ENCODE results near the gene TTC39A.

TTC39A gene

DNA sequence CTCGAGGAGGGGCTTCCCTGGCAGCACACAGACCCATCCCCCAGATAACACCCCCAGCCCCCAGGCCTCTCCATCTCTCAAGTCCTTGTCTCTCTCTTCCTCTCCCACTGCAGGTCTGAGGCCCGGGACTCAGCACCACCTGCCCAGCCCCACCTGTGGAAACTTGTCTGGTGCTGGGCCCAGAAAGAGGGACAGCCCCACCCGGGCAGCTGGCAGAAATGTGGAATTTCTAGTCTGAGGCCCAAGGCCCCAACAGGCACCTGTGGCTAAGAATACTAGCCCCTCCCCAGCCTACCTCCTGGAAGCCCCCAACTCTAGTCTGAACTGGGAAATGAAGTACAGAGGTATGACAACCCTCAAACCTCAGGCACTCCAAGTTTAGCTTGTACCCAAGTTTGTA, 15.4 kb downstream of the TTC39A start:
- no peak for DNase-seq
- Histone ChIP-seq H3K27ac (ENCODE audit: insufficient read depth in 1 of 2, low read depth in 1 of 2, low read length in 2 of 2, poor library complexity in 1 of 2, severe bottlenecking in 2 of 2) (no peak overlapping the region), H3K9me3 (ENCODE audit: control extremely low read depth in 1 of 5, control insufficient read depth in 4 of 5, insufficient read depth in 2 of 5, low read depth in 1 of 5, low read length in 4 of 5) (no peaks in the 10 kb centered on the region), H3K4me3 (ENCODE audit: control insufficient read depth in 1 of 7, extremely low read depth in 1 of 7, insufficient read depth in 4 of 7, low read depth in 2 of 7, low read length in 6 of 7) (no peak overlapping the region), H3K27me3 (replicated peaks in 2 of 5; ENCODE audit: control insufficient read depth in 4 of 5, insufficient read depth in 5 of 5, low read length in 4 of 5) (no peaks in the 10 kb centered on the region), H3K36me3 (ENCODE audit: control insufficient read depth in 4 of 4, insufficient read depth in 4 of 4, low read length in 3 of 4) (no peaks in the 10 kb centered on the region), H3K4me1 (ENCODE audit: control extremely low read depth in 1 of 4, control insufficient read depth in 4 of 4, insufficient read depth in 4 of 4, low read length in 3 of 4) (peaks cover 2 to 59% (median 55%) of the 10 kb centered on the region in 4 experiments)
- CTCF ChIA-PET: interaction anchor here (1.1 to 4.5 kb wide), 3 partner anchors 10 to 27 kb away, joined by 4 to 29 read pairs (median 4); no protein-coding TSS in a partner anchor
- 71% methylated on average over 2 of the region's 3 CpGs for WGBS (ENCODE audit: insufficient coverage)
- POLR2A ChIA-PET: no interaction called here

DNA sequence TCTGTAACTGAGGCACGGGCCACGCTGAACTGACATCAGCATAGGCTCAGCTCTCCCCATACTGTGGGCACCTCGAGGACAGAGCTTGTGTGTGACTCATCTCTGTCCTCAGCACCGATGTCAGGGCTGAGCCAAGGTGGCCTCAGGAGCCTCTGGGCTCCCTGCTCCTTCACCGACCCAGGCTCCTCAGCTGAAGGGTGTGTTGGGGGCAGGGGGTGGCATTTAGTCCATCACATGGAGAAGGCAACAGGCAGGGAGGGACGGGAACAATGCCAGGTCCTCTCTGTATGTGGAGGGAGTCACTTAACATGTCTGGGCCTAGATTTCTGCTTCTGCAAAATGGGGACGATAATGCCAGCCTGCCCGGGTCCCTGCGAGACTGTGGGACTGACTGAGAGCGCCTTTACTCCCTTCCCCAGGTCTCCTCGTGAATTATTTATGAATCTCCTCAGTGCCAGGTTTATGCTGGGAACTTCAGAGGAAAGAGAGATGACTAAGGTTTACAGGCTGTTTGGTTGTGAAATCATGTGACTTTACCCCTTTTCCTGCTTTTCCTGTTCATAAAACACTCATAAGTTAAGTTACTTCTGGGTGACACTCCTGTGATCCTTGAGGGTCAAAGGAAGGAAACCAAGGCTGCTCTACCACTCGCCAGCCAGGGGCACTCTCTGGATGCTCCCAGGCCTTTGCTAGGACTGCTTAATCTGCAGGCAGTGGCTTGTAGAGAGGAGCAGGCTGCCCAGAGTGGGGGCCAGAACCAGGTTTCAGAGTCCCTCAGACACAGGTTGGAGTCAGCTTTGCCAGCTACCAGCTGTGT, 16.2 kb downstream of the TTC39A start:
- Histone ChIP-seq H3K27ac (ENCODE audit: insufficient read depth in 1 of 2, low read depth in 1 of 2, low read length in 2 of 2, poor library complexity in 1 of 2, severe bottlenecking in 2 of 2) (peak overlapping the region; percentile 14 to 64), H3K4me1 (ENCODE audit: control extremely low read depth in 1 of 4, control insufficient read depth in 4 of 4, insufficient read depth in 4 of 4, low read length in 3 of 4) (peaks cover 2 to 59% (median 55%) of the 10 kb centered on the region in 4 experiments), H3K9me3 (ENCODE audit: control extremely low read depth in 1 of 5, control insufficient read depth in 4 of 5, insufficient read depth in 2 of 5, low read depth in 1 of 5, low read length in 4 of 5) (no peaks in the 10 kb centered on the region), H3K4me3 (ENCODE audit: control insufficient read depth in 1 of 7, extremely low read depth in 1 of 7, insufficient read depth in 4 of 7, low read depth in 2 of 7, low read length in 6 of 7) (peak overlapping the region in 2 of 7 experiments; percentile 28 to 48), H3K27me3 (replicated peaks in 2 of 5; ENCODE audit: control insufficient read depth in 4 of 5, insufficient read depth in 5 of 5, low read length in 4 of 5) (no peaks in the 10 kb centered on the region), H3K36me3 (ENCODE audit: control insufficient read depth in 4 of 4, insufficient read depth in 4 of 4, low read length in 3 of 4) (no peaks in the 10 kb centered on the region)
- ChIA-PET CTCF (interaction anchor here (0.7 to 4.5 kb wide), 6 partner anchors 9 to 104 kb away, joined by 3 to 29 read pairs (median 4); no protein-coding TSS in a partner anchor), POLR2A (no interaction called here)
- WGBS (ENCODE audit: insufficient coverage): 19% methylated on average over 5 of the region's 12 CpGs
- DNase-seq: peak in 1 of 3 donors; percentile 58

GRCh38 chr1:51313268-51313852, 17.0 kb downstream of the TTC39A start:
- WGBS (ENCODE audit: insufficient coverage): 94% methylated on average over 4 of the region's 5 CpGs
- Histone ChIP-seq H3K27ac (ENCODE audit: insufficient read depth in 1 of 2, low read depth in 1 of 2, low read length in 2 of 2, poor library complexity in 1 of 2, severe bottlenecking in 2 of 2) (no peak overlapping the region), H3K4me3 (ENCODE audit: control insufficient read depth in 1 of 7, extremely low read depth in 1 of 7, insufficient read depth in 4 of 7, low read depth in 2 of 7, low read length in 6 of 7) (peak overlapping the region in 1 of 7 experiments; percentile 25), H3K4me1 (ENCODE audit: control extremely low read depth in 1 of 4, control insufficient read depth in 4 of 4, insufficient read depth in 4 of 4, low read length in 3 of 4) (peaks cover 2 to 59% (median 55%) of the 10 kb centered on the region in 4 experiments), H3K36me3 (ENCODE audit: control insufficient read depth in 4 of 4, insufficient read depth in 4 of 4, low read length in 3 of 4) (no peaks in the 10 kb centered on the region), H3K27me3 (replicated peaks in 2 of 5; ENCODE audit: control insufficient read depth in 4 of 5, insufficient read depth in 5 of 5, low read length in 4 of 5) (no peaks in the 10 kb centered on the region), H3K9me3 (ENCODE audit: control extremely low read depth in 1 of 5, control insufficient read depth in 4 of 5, insufficient read depth in 2 of 5, low read depth in 1 of 5, low read length in 4 of 5) (no peaks in the 10 kb centered on the region)
- ChIA-PET CTCF (interaction anchor here (0.7 to 4.5 kb wide), 6 partner anchors 8 to 124 kb away, joined by 3 to 29 read pairs (median 5); no protein-coding TSS in a partner anchor), POLR2A (no interaction called here)
- DNase-seq: no peak

GRCh38 chr1:51312718-51313117, 17.6 kb downstream of the TTC39A start:
- ChIA-PET POLR2A (no interaction called here), CTCF (interaction anchor here (1.3 to 4.5 kb wide), 5 partner anchors 9 to 123 kb away, joined by 3 to 29 read pairs (median 6); no protein-coding TSS in a partner anchor)
- no peak for DNase-seq
- Histone ChIP-seq H3K27me3 (replicated peaks in 2 of 5; ENCODE audit: control insufficient read depth in 4 of 5, insufficient read depth in 5 of 5, low read length in 4 of 5) (no peaks in the 10 kb centered on the region), H3K4me1 (ENCODE audit: control extremely low read depth in 1 of 4, control insufficient read depth in 4 of 4, insufficient read depth in 4 of 4, low read length in 3 of 4) (peaks cover 2 to 59% (median 55%) of the 10 kb centered on the region in 4 experiments), H3K36me3 (ENCODE audit: control insufficient read depth in 4 of 4, insufficient read depth in 4 of 4, low read length in 3 of 4) (no peaks in the 10 kb centered on the region), H3K4me3 (ENCODE audit: control insufficient read depth in 1 of 7, extremely low read depth in 1 of 7, insufficient read depth in 4 of 7, low read depth in 2 of 7, low read length in 6 of 7) (no peak overlapping the region), H3K27ac (ENCODE audit: insufficient read depth in 1 of 2, low read depth in 1 of 2, low read length in 2 of 2, poor library complexity in 1 of 2, severe bottlenecking in 2 of 2) (no peak overlapping the region), H3K9me3 (ENCODE audit: control extremely low read depth in 1 of 5, control insufficient read depth in 4 of 5, insufficient read depth in 2 of 5, low read depth in 1 of 5, low read length in 4 of 5) (no peaks in the 10 kb centered on the region)
- WGBS (ENCODE audit: insufficient coverage): 100% methylated on average over 3 of the region's 4 CpGs

GRCh38 chr1:51311826-51312225, 18.5 kb downstream of the TTC39A start:
- Histone ChIP-seq H3K4me3 (ENCODE audit: control insufficient read depth in 1 of 7, extremely low read depth in 1 of 7, insufficient read depth in 4 of 7, low read depth in 2 of 7, low read length in 6 of 7) (no peak overlapping the region), H3K9me3 (ENCODE audit: control extremely low read depth in 1 of 5, control insufficient read depth in 4 of 5, insufficient read depth in 2 of 5, low read depth in 1 of 5, low read length in 4 of 5) (no peaks in the 10 kb centered on the region), H3K36me3 (ENCODE audit: control insufficient read depth in 4 of 4, insufficient read depth in 4 of 4, low read length in 3 of 4) (no peaks in the 10 kb centered on the region), H3K27me3 (replicated peaks in 2 of 5; ENCODE audit: control insufficient read depth in 4 of 5, insufficient read depth in 5 of 5, low read length in 4 of 5) (no peaks in the 10 kb centered on the region), H3K27ac (ENCODE audit: insufficient read depth in 1 of 2, low read depth in 1 of 2, low read length in 2 of 2, poor library complexity in 1 of 2, severe bottlenecking in 2 of 2) (no peak overlapping the region), H3K4me1 (ENCODE audit: control extremely low read depth in 1 of 4, control insufficient read depth in 4 of 4, insufficient read depth in 4 of 4, low read length in 3 of 4) (peaks cover 2 to 56% (median 52%) of the 10 kb centered on the region in 4 experiments)
- ChIA-PET POLR2A (no interaction called here), CTCF (interaction anchor here (0.8 to 4.5 kb wide), 4 partner anchors 9 to 122 kb away, joined by 3 to 29 read pairs (median 5); no protein-coding TSS in a partner anchor)
- DNase-seq: no peak
- WGBS (ENCODE audit: insufficient coverage): 98% methylated on average over 5 of the region's 5 CpGs

GRCh38 chr1:51310871-51311613, 19.3 kb downstream of the TTC39A start:
- 39% methylated on average over 10 of the region's 15 CpGs for WGBS (ENCODE audit: insufficient coverage)
- no peaks in the 10 kb centered on the region for H3K36me3 ChIP-seq (ENCODE audit: control insufficient read depth in 4 of 4, insufficient read depth in 4 of 4, low read length in 3 of 4)
- no peak overlapping the region for H3K27ac ChIP-seq (ENCODE audit: insufficient read depth in 1 of 2, low read depth in 1 of 2, low read length in 2 of 2, poor library complexity in 1 of 2, severe bottlenecking in 2 of 2)
- ChIA-PET CTCF (interaction anchor here (0.8 to 4.5 kb wide), 2 partner anchors 13 to 15 kb away, joined by 3 to 29 read pairs; no protein-coding TSS in a partner anchor), POLR2A (no interaction called here)
- no peaks in the 10 kb centered on the region for H3K27me3 ChIP-seq (replicated peaks in 2 of 5; ENCODE audit: control insufficient read depth in 4 of 5, insufficient read depth in 5 of 5, low read length in 4 of 5)
- H3K4me3 ChIP-seq (ENCODE audit: control insufficient read depth in 1 of 7, extremely low read depth in 1 of 7, insufficient read depth in 4 of 7, low read depth in 2 of 7, low read length in 6 of 7): no peak overlapping the region
- no peak for DNase-seq
- H3K4me1 ChIP-seq (ENCODE audit: control extremely low read depth in 1 of 4, control insufficient read depth in 4 of 4, insufficient read depth in 4 of 4, low read length in 3 of 4): peaks cover 2 to 48% (median 45%) of the 10 kb centered on the region in 4 experiments
- no peaks in the 10 kb centered on the region for H3K9me3 ChIP-seq (ENCODE audit: control extremely low read depth in 1 of 5, control insufficient read depth in 4 of 5, insufficient read depth in 2 of 5, low read depth in 1 of 5, low read length in 4 of 5)

Data from common myeloid progenitor, CD34-positive (primary cell).